SK-N-SH (cell line): ENCODE measurements around the gene SRP54. TPM values are rescaled to one million over a fixed set of nuclear protein-coding genes. Genes with fewer than 3 reads are reported as not detected.

Experiments used
- CTCF ChIA-PET: fragments of 300-600, 350-600 bp; formaldehyde crosslinking; extraction: SDS; loops from one replicate; lab custom pipeline; 2021; lab: Yijun Ruan, JAX
- POLR2A ChIA-PET: fragments of 350-600 bp; sonication (Branson Sonifier 250); formaldehyde crosslinking; extraction: SDS; loops from one replicate; lab custom pipeline; 2020; ENCODE audit warnings: antibody characterized with exemption, inconsistent platforms; lab: Yijun Ruan, JAX
- DNase-seq: peaks from one replicate; pipeline ENCODE4 v3.0.0; 2012
- H2AFZ ChIP-seq: fragments of 200-600 bp; sonication (generic); 2 replicates; pipeline ENCODE4 v1.8.1; 2016; ENCODE audit warnings: antibody characterized with exemption, mild to moderate bottlenecking, low read depth
- H3F3A ChIP-seq: fragments of 200-600 bp; sonication (generic); replicated peaks from 2 replicates; pipeline ENCODE3; 2016; ENCODE audit warnings: antibody characterized with exemption, mild to moderate bottlenecking; ENCODE audit not compliant: insufficient read depth
- H3K27ac ChIP-seq, 2 experiments: fragments of 200-500 bp in 1 of 2; fragments of 200-600 bp in 1 of 2; sonication (Bioruptor generic) in 1 of 2; sonication (generic), shearing (Covaris generic) in 1 of 2; 2 replicates each; pipeline versions ENCODE4 v1.5.1 to v1.6.1; 2014 to 2016; ENCODE audit warnings: low read depth in 2 of 2, inconsistent platforms in 1 of 2, low read length in 1 of 2, mild to moderate bottlenecking in 1 of 2, mixed read lengths in 1 of 2
- H3K27me3 ChIP-seq: fragments of 200-600 bp; sonication (generic), shearing (Covaris generic); 2 replicates; pipeline ENCODE4 v1.6.1; 2016; ENCODE audit warnings: mixed run types; ENCODE audit not compliant: insufficient read depth
- H3K36me3 ChIP-seq, 2 experiments: fragments of 200-500 bp in 1 of 2; fragments of 200-600 bp in 1 of 2; sonication (Bioruptor generic) in 1 of 2; sonication (generic) in 1 of 2; replicated peaks in 1 of 2; 2 replicates each; pipeline versions ENCODE3 to v1.5.1; 2014 to 2016; ENCODE audit warnings: low read length in 1 of 2, mild to moderate bottlenecking in 1 of 2; ENCODE audit not compliant: insufficient read depth in 2 of 2, control insufficient read depth in 1 of 2
- H3K4me1 ChIP-seq, 2 experiments: fragments of 200-500 bp in 1 of 2; fragments of 200-600 bp in 1 of 2; sonication (Bioruptor generic) in 1 of 2; sonication (generic), shearing (Covaris generic) in 1 of 2; 2 replicates each; pipeline versions ENCODE4 v1.5.1 to v1.6.1; 2014 to 2016; ENCODE audit warnings: low read depth in 1 of 2, low read length in 1 of 2, mixed run types in 1 of 2; ENCODE audit not compliant: insufficient read depth in 2 of 2, control insufficient read depth in 1 of 2
- H3K4me2 ChIP-seq: fragments of 200-600 bp; sonication (generic), shearing (Covaris generic); 2 replicates; pipeline ENCODE4 v1.6.1; 2017; ENCODE audit warnings: mixed run types
- H3K4me3 ChIP-seq, 2 experiments: fragments of 200-500 bp in 1 of 2; fragments of 200-600 bp in 1 of 2; sonication (Bioruptor generic) in 1 of 2; sonication (generic), shearing (Covaris generic) in 1 of 2; 2 replicates each; pipeline versions ENCODE4 v1.5.1 to v1.8.1; 2014 to 2016; ENCODE audit warnings: low read depth in 2 of 2, inconsistent platforms in 1 of 2, low read length in 1 of 2, mild to moderate bottlenecking in 1 of 2, mixed read lengths in 1 of 2, moderate library complexity in 1 of 2
- H3K79me2 ChIP-seq: fragments of 200-600 bp; sonication (generic); 2 replicates; pipeline ENCODE4 v1.8.1; 2017; ENCODE audit warnings: mild to moderate bottlenecking; ENCODE audit not compliant: insufficient read depth
- H3K9ac ChIP-seq: fragments of 200-600 bp; sonication (generic); 2 replicates; pipeline ENCODE4 v1.6.1; 2017; ENCODE audit warnings: mixed run types
- H3K9me2 ChIP-seq: fragments of 200-600 bp; sonication (generic); 2 replicates; pipeline ENCODE4 v1.6.1; 2017; ENCODE audit warnings: mixed run types
- H3K9me3 ChIP-seq: fragments of 200-600 bp; sonication (generic); 2 replicates; pipeline ENCODE4 v1.6.1; 2017; ENCODE audit warnings: mixed run types, mild to moderate bottlenecking, moderate library complexity
- H4K20me1 ChIP-seq: fragments of 200-600 bp; sonication (generic); 2 replicates; pipeline ENCODE4 v1.6.1; 2017; ENCODE audit warnings: mild to moderate bottlenecking, mixed run types; ENCODE audit not compliant: insufficient read depth
- ELF1 ChIP-seq: IDR thresholded peaks from 2 replicates; pipeline ENCODE4 v1.4.0; 2012
- EZH2phosphoT487 ChIP-seq: fragments of 200-600 bp; sonication (generic); IDR thresholded peaks from 2 replicates; pipeline ENCODE4 v1.6.1; 2017; ENCODE audit warnings: low read depth, mixed run types, mild to moderate bottlenecking, antibody characterized with exemption, moderate library complexity, borderline replicate concordance
- FOSL2 ChIP-seq: IDR thresholded peaks from 2 replicates; pipeline ENCODE4 v1.4.0; 2012; ENCODE audit warnings: low read depth, mild to moderate bottlenecking, moderate library complexity, borderline replicate concordance
- FOXJ3 ChIP-seq: sonication (generic); formaldehyde crosslinking; IDR thresholded peaks from 2 replicates; pipeline ENCODE4 v1.5.1; 2020; ENCODE audit warnings: mild to moderate bottlenecking, missing genetic modification reagents
- FOXM1 ChIP-seq: IDR thresholded peaks from 2 replicates; pipeline ENCODE4 v1.4.0; 2012; ENCODE audit warnings: low read depth, mild to moderate bottlenecking
- MXI1 ChIP-seq: IDR thresholded peaks from 2 replicates; pipeline ENCODE4 v1.6.1; 2012; ENCODE audit warnings: mild to moderate bottlenecking, low read depth, low read length, improper control_type of control experiment
- NRF1 ChIP-seq: IDR thresholded peaks from 2 replicates; pipeline ENCODE4 v1.6.1; 2012; ENCODE audit warnings: low read depth, mild to moderate bottlenecking, low read length
- PBX3 ChIP-seq: IDR thresholded peaks from 2 replicates; pipeline ENCODE4; 2012
- POLR2AphosphoS5 ChIP-seq: IDR thresholded peaks from 2 replicates; pipeline ENCODE4 v1.6.1; 2012; ENCODE audit warnings: low read depth, low read length
- RAD21 ChIP-seq: IDR thresholded peaks from 2 replicates; pipeline ENCODE4 v1.6.1; 2012; ENCODE audit warnings: mild to moderate bottlenecking, low read length
- REST ChIP-seq: IDR thresholded peaks from 2 replicates; pipeline ENCODE4 v1.6.1; 2012; ENCODE audit warnings: mild to moderate bottlenecking, low read depth, low read length, moderate library complexity
- RFX5 ChIP-seq: IDR thresholded peaks from 2 replicates; pipeline ENCODE4 v1.6.1; 2012; ENCODE audit warnings: mild to moderate bottlenecking, improper control_type of control experiment, low read length
- SIN3A ChIP-seq: IDR thresholded peaks from 2 replicates; pipeline ENCODE4 v1.6.1; 2012; ENCODE audit warnings: low read depth, mild to moderate bottlenecking, low read length, moderate library complexity, borderline replicate concordance
- SMC3 ChIP-seq: IDR thresholded peaks from 2 replicates; pipeline ENCODE4 v1.6.1; 2012; ENCODE audit warnings: low read depth, low read length, improper control_type of control experiment
- TAF1 ChIP-seq: IDR thresholded peaks from 2 replicates; pipeline ENCODE4 v1.6.1; 2012; ENCODE audit warnings: low read depth, mild to moderate bottlenecking, low read length, moderate library complexity, borderline replicate concordance
- TCF12 ChIP-seq: IDR thresholded peaks from 2 replicates; pipeline ENCODE4 v1.4.0; 2012
- TEAD4 ChIP-seq: IDR thresholded peaks from 2 replicates; pipeline ENCODE4 v1.4.0; 2012; ENCODE audit warnings: mild to moderate bottlenecking, borderline replicate concordance; ENCODE audit not compliant: insufficient read depth
- USF1 ChIP-seq: IDR thresholded peaks from 2 replicates; pipeline ENCODE4 v1.4.0; 2012; ENCODE audit warnings: low read depth, borderline replicate concordance
- YY1 ChIP-seq: IDR thresholded peaks from 2 replicates; pipeline ENCODE4 v1.4.0; 2012; ENCODE audit warnings: low read depth, mild to moderate bottlenecking
- WGBS: methylation state at CpG from one replicate; pipeline ENCODE4 v1.1.6; 2017; ENCODE audit warnings: low lambda C conversion rate; 5-methylcytosine and 5-hydroxymethylcytosine counted together
- polyA plus RNA-seq, 3 experiments: library from polyadenylated mRNA; depleted of rRNA; stranded (reverse); fragments of >200 nt; gene quantifications; 2 replicates each; pipeline ENCODE4 v1.2.3, GENCODE V29; 2012

SRP54 gene
- polyA plus RNA-seq, 1 of the 3 experiments (the other 2 are of a cell fraction), result 39.5 TPM

DNA sequence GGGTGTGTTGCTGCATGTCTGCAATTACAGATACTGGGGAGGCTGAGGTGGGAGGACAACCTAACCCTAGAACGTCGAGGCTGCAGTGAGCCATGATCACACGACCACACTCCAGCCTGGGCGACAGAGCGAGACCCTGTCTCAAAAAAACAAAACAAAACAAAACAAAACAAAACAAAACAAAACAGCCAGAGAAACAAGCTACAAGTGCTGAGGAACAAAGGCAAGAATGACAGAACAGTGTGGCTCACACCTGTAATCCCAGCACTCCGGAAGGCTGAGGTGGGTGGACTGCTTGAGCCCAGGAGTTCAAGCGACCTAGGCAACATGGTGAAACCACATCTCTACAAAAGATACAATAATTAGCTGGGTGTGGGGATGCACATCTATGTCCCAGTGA is 38.0 kb upstream of the SRP54 start:
- Histone ChIP-seq H3K27ac (no peak overlapping the region), H3K9me3 (0 out of 2 replicates have a peak, but pooled peaks cover 6% of the 10 kb centered on the region), H3K27me3 (no peaks in the 10 kb centered on the region), H3K9ac (no peak overlapping the region), H3K79me2 (no peaks in the 10 kb centered on the region), H3F3A (peaks cover 3% of the 10 kb centered on the region), H3K4me3 (no peak overlapping the region), H3K36me3 (peaks cover 0 to 5% of the 10 kb centered on the region in 2 experiments), H4K20me1 (no peaks in the 10 kb centered on the region), H2AFZ (no peak overlapping the region), H3K4me2 (no peak overlapping the region), H3K4me1 (no peaks in the 10 kb centered on the region), H3K9me2 (no peaks in the 10 kb centered on the region)
- ChIA-PET POLR2A (no interaction called here), CTCF (interaction anchor here (0.7 to 0.8 kb wide), 2 partner anchors 25 to 272 kb away, joined by 3 read pairs; no protein-coding TSS in a partner anchor)
- 88% methylated on average over 7 of the region's 7 CpGs for WGBS
- no peak for DNase-seq
- TF ChIP-seq PBX3 (no peak), RFX5 (no peak), USF1 (no peak), EZH2phosphoT487 (no peak), SMC3 (no peak), TAF1 (no peak), TCF12 (no peak), POLR2AphosphoS5 (no peak), FOSL2 (no peak), TEAD4 (no peak), FOXM1 (no peak), ELF1 (no peak), RAD21 (no peak), SIN3A (no peak), FOXJ3 (CRISPR knock-in tag) (no peak), MXI1 (no peak), YY1 (no peak), REST (no peak), NRF1 (no peak)
- TF ChIP-seq, all 33 proteins: peak for 0
